Upper lobe of left lung (tissue), 6 donors: Measurements from ENCODE around the gene CTDSP1. TPM values are rescaled to one million over a fixed set of nuclear protein-coding genes. Genes with fewer than 3 reads are reported as not detected.

Experiments
- ATAC-seq, 2 donors: fragments of 200-7000 bp; cut with Tn5 transposase; one replicate each; pipeline ENCODE4 v1.9.1; 2022; ENCODE audit warnings: mild to moderate bottlenecking in 2 of 2, moderate library complexity in 2 of 2; ENCODE audit not compliant: low FRiP score in 2 of 2
- DNase-seq, 2 donors: peaks; one replicate each; pipeline ENCODE4 v3.0.0-alpha.2; 2019 to 2020
- H3K27ac ChIP-seq, 4 donors: fragments of 200-600 bp; sonication (generic); one replicate each; pipeline ENCODE4 v1.5.1; 2016 to 2019
- H3K27me3 ChIP-seq, 4 donors: fragments of 200-600 bp; sonication (generic); one replicate each; pipeline ENCODE4 v1.5.1; 2017 to 2019
- H3K36me3 ChIP-seq, 4 donors: fragments of 200-600 bp; sonication (generic); one replicate each; pipeline ENCODE4 v1.5.1; 2016 to 2019
- H3K4me1 ChIP-seq, 4 donors: fragments of 200-600 bp; sonication (generic); one replicate each; pipeline ENCODE4 v1.5.1; 2018 to 2019
- H3K4me3 ChIP-seq, 4 donors: fragments of 200-600 bp; sonication (generic); one replicate each; pipeline ENCODE4 v1.5.1; 2017 to 2019; ENCODE audit warnings: mild to moderate bottlenecking in 2 of 4, moderate library complexity in 1 of 4
- H3K9me3 ChIP-seq, 4 donors: fragments of 200-600 bp; sonication (generic); one replicate each; pipeline ENCODE4 v1.5.1; 2018 to 2019
- EP300 ChIP-seq, 4 donors: sonication (generic); formaldehyde crosslinking; IDR thresholded peaks; one replicate each; pipeline ENCODE4 v1.5.1; 2017; ENCODE audit warnings: antibody characterized with exemption in 4 of 4, control low read depth in 2 of 4
- POLR2A ChIP-seq, 4 donors: fragments of 450-650 bp; IDR thresholded peaks; one replicate each; pipeline ENCODE4 v1.5.1; 2016 to 2017; ENCODE audit warnings: antibody characterized with exemption in 4 of 4, mild to moderate bottlenecking in 2 of 4
- POLR2AphosphoS5 ChIP-seq, 2 donors: sonication (generic); formaldehyde crosslinking; IDR thresholded peaks; one replicate each; pipeline ENCODE4 v1.5.1; 2017; ENCODE audit warnings: antibody characterized with exemption in 2 of 2
- WGBS, 2 donors: methylation state at CpG; one replicate each; pipeline ENCODE4 v1.1.5; 2017 to 2018; 5-methylcytosine and 5-hydroxymethylcytosine counted together
- total RNA-seq, 6 donors: library from RNA; depleted of rRNA in 4 of 6; stranded (reverse); fragments of >200 nt in 4 of 6; gene quantifications; one replicate each; pipeline versions ENCODE4 v1.1.0 to v1.2.1, GENCODE V29; 2016 to 2021
- TF ChIP-seq, protein P1 (sequence below), 6 experiments: fragments of 450-650 bp in 4 of 6; fragments of 200-600 bp in 2 of 6; sonication (generic) in 2 of 6; IDR thresholded peaks; one replicate each; pipeline ENCODE4 v1.5.1; 2016 to 2019; ENCODE audit warnings: antibody characterized with exemption in 6 of 6
- donor health status: DM: no; HTN: no; CAD: no; lungs with moderate emphysema.
- donor health status: DM: no; HTN: yes; CAD: no; lungs with severe emphysema.

Gene CTDSP1
- total RNA-seq, 6 donors from 2014 or later = 96.6 to 239 (median 189) TPM

- ATAC-seq = no peak
- Histone ChIP-seq H3K36me3 (peaks cover 0 to 4% (median 0%) of the 10 kb centered on the region in 4 donors), H3K27me3 (no peaks in the 10 kb centered on the region), H3K4me3 (no peak overlapping the region), H3K4me1 (peaks cover 18 to 39% (median 31%) of the 10 kb centered on the region in 4 donors), H3K27ac (no peak overlapping the region), H3K9me3 (no peaks in the 10 kb centered on the region)
- TF ChIP-seq EP300 (IDR thresholded peaks at IDR 0.05) (no peak), POLR2A (IDR thresholded peaks at IDR 0.05) (no peak), POLR2AphosphoS5 (IDR thresholded peaks at IDR 0.05) (no peak)
- TF ChIP-seq, protein P1, sequence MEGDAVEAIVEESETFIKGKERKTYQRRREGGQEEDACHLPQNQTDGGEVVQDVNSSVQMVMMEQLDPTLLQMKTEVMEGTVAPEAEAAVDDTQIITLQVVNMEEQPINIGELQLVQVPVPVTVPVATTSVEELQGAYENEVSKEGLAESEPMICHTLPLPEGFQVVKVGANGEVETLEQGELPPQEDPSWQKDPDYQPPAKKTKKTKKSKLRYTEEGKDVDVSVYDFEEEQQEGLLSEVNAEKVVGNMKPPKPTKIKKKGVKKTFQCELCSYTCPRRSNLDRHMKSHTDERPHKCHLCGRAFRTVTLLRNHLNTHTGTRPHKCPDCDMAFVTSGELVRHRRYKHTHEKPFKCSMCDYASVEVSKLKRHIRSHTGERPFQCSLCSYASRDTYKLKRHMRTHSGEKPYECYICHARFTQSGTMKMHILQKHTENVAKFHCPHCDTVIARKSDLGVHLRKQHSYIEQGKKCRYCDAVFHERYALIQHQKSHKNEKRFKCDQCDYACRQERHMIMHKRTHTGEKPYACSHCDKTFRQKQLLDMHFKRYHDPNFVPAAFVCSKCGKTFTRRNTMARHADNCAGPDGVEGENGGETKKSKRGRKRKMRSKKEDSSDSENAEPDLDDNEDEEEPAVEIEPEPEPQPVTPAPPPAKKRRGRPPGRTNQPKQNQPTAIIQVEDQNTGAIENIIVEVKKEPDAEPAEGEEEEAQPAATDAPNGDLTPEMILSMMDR (IDR thresholded peaks at IDR 0.05) = no peak
- no peak for DNase-seq
- 88 to 98% methylated on average over 5 of the region's 5 CpGs for WGBS, 2 donors
Measured at GRCh38 chr2:218392459-218392858, 7.2 kb upstream of the CTDSP1 start.

DNA sequence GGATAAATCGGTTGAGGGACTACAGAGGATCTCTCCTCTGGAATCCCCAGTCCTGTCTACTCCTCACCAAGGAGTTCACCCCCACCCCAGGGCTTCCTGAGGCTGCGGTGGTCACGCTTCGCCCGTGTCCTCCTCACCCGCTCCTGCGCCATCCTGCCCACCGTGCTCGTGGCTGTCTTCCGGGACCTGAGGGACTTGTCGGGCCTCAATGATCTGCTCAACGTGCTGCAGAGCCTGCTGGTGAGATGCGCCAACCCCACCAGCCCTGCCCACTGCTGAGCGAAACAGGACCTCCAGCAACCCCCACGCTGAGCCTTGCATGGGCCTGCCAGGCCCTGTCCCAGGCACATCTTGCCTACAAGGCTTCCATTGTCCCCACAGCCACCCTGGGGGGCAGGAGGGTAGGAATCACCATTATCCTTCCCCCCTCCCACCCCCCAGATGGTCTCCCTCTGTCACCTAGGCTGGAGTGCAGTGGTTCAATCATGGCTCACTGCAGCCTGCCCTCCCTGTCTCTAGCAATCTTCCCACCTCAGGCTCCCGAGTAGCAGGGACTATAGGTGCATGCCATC, 6.7 kb upstream of the CTDSP1 start:
- no peak overlapping the region for H3K4me3 ChIP-seq
- ATAC-seq (no peak), DNase-seq (peak in 1 of 2 donors; percentile 64)
- WGBS, 2 donors = 82 to 86% methylated on average over 10 to 15 of the region's 16 CpGs
- H3K4me1 ChIP-seq = peaks cover 16 to 39% (median 31%) of the 10 kb centered on the region in 4 donors
- H3K36me3 ChIP-seq = peaks cover 0 to 4% (median 0%) of the 10 kb centered on the region in 4 donors
- no peaks in the 10 kb centered on the region for H3K27me3 ChIP-seq
- no peaks in the 10 kb centered on the region for H3K9me3 ChIP-seq
- H3K27ac ChIP-seq = peak overlapping the region in 1 of 4 donors; percentile 13
- TF ChIP-seq POLR2AphosphoS5 (IDR thresholded peaks at IDR 0.05) = peak in 1 of 2 donors; percentile 33
- TF ChIP-seq, protein P1 (IDR thresholded peaks at IDR 0.05) = no peak
- TF ChIP-seq EP300 (IDR thresholded peaks at IDR 0.05) = no peak
- TF ChIP-seq POLR2A (IDR thresholded peaks at IDR 0.05) = no peak

GRCh38 chr2:218393750-218394290, 5.8 kb upstream of the CTDSP1 start:
- 58 to 73% methylated on average over 8 of the region's 8 CpGs for WGBS, 2 donors
- TF ChIP-seq POLR2AphosphoS5 (IDR thresholded peaks at IDR 0.05) (peak in 1 of 2 donors; percentile 28), EP300 (IDR thresholded peaks at IDR 0.05) (no peak)
- Histone ChIP-seq H3K4me3 (no peak overlapping the region), H3K9me3 (no peaks in the 10 kb centered on the region), H3K27me3 (no peaks in the 10 kb centered on the region), H3K27ac (peak overlapping the region in 2 of 4 donors; percentile 94 to 99), H3K4me1 (peaks cover 17 to 45% (median 32%) of the 10 kb centered on the region in 4 donors), H3K36me3 (peaks cover 0 to 4% (median 0%) of the 10 kb centered on the region in 4 donors)
- no peak for ATAC-seq
- peak in 1 of 2 donors; percentile 39 for DNase-seq

DNA sequence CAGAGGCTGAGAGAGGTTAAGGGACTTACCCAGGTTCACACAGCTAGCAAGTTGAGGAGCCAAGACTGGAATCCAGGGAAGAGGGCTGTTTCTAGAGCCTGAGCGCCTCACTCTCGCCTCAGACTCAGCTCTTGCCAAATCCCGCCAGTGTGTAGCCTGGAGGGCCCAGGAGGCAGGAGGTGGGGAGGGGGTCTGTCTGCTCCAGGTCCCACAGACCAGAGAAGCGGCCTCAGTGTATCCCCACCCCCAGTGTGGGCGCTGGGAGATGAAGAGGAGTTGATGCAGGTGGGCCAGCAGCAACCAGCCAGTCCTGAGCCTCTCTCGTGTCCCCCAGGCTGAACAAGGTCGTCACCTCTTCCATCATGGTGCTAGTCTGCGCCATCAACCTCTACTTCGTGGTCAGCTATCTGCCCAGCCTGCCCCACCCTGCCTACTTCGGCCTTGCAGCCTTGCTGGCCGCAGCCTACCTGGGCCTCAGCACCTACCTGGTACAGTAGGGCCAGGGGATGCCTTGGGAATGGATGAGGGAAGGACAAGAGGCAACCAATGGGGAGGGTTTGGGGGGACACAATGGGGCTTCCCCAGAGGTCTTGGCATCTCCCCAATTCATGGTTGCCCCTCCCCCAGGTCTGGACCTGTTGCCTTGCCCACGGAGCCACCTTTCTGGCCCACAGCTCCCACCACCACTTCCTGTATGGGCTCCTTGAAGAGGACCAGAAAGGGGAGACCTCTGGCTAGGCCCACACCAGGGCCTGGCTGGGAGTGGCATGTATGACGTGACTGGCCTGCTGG, 5.2 kb upstream of the CTDSP1 start:
- Histone ChIP-seq H3K4me3 (no peak overlapping the region), H3K4me1 (peaks cover 17 to 48% (median 32%) of the 10 kb centered on the region in 4 donors), H3K27me3 (no peaks in the 10 kb centered on the region), H3K9me3 (no peaks in the 10 kb centered on the region), H3K27ac (peak overlapping the region in 2 of 4 donors; percentile 94 to 99), H3K36me3 (peaks cover 0 to 4% (median 0%) of the 10 kb centered on the region in 4 donors)
- 84 to 85% methylated on average over 4 to 13 of the region's 13 CpGs for WGBS, 2 donors
- TF ChIP-seq POLR2AphosphoS5 (IDR thresholded peaks at IDR 0.05) (no peak), POLR2A (IDR thresholded peaks at IDR 0.05) (no peak), EP300 (IDR thresholded peaks at IDR 0.05) (no peak)
- TF ChIP-seq, protein P1 (IDR thresholded peaks at IDR 0.05) = no peak
- peak in 1 of 2 donors; percentile 58 for DNase-seq
- no peak for ATAC-seq

GRCh38 chr2:218395090-218395444, 4.6 kb upstream of the CTDSP1 start:
- 80 to 82% methylated on average over 3 to 6 of the region's 6 CpGs for WGBS, 2 donors
- H3K9me3 ChIP-seq = no peaks in the 10 kb centered on the region
- no peak for TF ChIP-seq EP300 (IDR thresholded peaks at IDR 0.05)
- no peak for TF ChIP-seq POLR2A (IDR thresholded peaks at IDR 0.05)
- TF ChIP-seq POLR2AphosphoS5 (IDR thresholded peaks at IDR 0.05) = no peak
- TF ChIP-seq, protein P1 (IDR thresholded peaks at IDR 0.05) = no peak
- ATAC-seq (no peak), DNase-seq (no peak)
- peaks cover 17 to 48% (median 32%) of the 10 kb centered on the region in 4 donors for H3K4me1 ChIP-seq
- H3K27me3 ChIP-seq = no peaks in the 10 kb centered on the region
- peak overlapping the region in 2 of 4 donors; percentile 93 to 98 for H3K4me3 ChIP-seq
- H3K27ac ChIP-seq = peak overlapping the region in 3 of 4 donors; percentile 94 to 99 (median 99)
- H3K36me3 ChIP-seq = peaks cover 0 to 4% (median 0%) of the 10 kb centered on the region in 4 donors
